Liver (tissue), 3 donors: Measurements from ENCODE around the gene ECE1.

Experiments used
- JUND ChIP-seq, 2 donors: IDR thresholded peaks; 2 replicates each; pipeline ENCODE4 v1.6.1; 2016; ENCODE audit warnings: antibody characterized with exemption in 2 of 2
- RAD21 ChIP-seq, 2 donors: IDR thresholded peaks; 2 replicates each; pipeline ENCODE4 v1.6.1; 2016; ENCODE audit warnings: antibody characterized with exemption in 2 of 2, mild to moderate bottlenecking in 2 of 2
- TAF1 ChIP-seq: conservative IDR thresholded peaks from 2 replicates; pipeline ENCODE4 v1.6.1; 2016; ENCODE audit warnings: antibody characterized with exemption, mild to moderate bottlenecking
- TF ChIP-seq, protein P1 (sequence below): fragments of 150-350 bp; IDR thresholded peaks from 2 replicates; pipeline ENCODE4 v1.5.1; 2017; ENCODE audit warnings: improper control_type of control experiment, low read depth, low read length; ENCODE audit not compliant: missing input control
- TF ChIP-seq, protein P2 (sequence below): IDR thresholded peaks from 2 replicates; pipeline ENCODE4 v1.6.1; 2016; ENCODE audit warnings: antibody characterized with exemption, mild to moderate bottlenecking
- TF ChIP-seq, protein P3 (sequence below): IDR thresholded peaks from 2 replicates; pipeline ENCODE4 v1.6.1; 2016; ENCODE audit warnings: antibody characterized with exemption
- TF ChIP-seq, protein P4 (sequence below): IDR thresholded peaks from 2 replicates; pipeline ENCODE4 v1.6.1; 2016; ENCODE audit warnings: antibody characterized with exemption
- donor health status: healthy.
- donor health status: healthy.

DNA sequence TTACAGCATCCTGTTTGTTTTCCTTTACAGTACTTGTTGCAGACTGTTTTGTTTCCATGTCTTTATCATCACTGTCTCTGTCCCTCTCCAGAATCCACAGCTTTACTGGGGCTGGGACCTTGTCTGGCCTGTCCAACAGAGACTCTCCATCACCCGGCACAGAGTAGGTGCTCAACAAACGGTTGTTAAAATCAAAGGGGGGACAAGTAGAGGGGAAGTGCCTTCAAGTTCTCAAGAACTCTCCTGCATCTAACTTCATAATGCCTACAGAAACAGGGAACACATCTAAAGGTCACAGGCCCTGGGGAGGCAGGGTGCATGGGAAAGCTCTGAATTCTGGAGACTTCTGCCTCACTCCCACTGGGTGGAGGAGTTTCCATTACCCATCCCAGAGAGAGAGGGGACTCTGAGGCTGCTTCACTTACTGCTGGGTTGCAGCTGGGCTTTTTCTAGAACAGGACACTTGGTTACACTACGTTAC is 2.3 kb upstream of the ECE1 start:
- TF ChIP-seq, protein P1, sequence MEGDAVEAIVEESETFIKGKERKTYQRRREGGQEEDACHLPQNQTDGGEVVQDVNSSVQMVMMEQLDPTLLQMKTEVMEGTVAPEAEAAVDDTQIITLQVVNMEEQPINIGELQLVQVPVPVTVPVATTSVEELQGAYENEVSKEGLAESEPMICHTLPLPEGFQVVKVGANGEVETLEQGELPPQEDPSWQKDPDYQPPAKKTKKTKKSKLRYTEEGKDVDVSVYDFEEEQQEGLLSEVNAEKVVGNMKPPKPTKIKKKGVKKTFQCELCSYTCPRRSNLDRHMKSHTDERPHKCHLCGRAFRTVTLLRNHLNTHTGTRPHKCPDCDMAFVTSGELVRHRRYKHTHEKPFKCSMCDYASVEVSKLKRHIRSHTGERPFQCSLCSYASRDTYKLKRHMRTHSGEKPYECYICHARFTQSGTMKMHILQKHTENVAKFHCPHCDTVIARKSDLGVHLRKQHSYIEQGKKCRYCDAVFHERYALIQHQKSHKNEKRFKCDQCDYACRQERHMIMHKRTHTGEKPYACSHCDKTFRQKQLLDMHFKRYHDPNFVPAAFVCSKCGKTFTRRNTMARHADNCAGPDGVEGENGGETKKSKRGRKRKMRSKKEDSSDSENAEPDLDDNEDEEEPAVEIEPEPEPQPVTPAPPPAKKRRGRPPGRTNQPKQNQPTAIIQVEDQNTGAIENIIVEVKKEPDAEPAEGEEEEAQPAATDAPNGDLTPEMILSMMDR: no peak
- TF ChIP-seq JUND (IDR thresholded peaks at IDR 0.05): no peak
- TF ChIP-seq, protein P2, sequence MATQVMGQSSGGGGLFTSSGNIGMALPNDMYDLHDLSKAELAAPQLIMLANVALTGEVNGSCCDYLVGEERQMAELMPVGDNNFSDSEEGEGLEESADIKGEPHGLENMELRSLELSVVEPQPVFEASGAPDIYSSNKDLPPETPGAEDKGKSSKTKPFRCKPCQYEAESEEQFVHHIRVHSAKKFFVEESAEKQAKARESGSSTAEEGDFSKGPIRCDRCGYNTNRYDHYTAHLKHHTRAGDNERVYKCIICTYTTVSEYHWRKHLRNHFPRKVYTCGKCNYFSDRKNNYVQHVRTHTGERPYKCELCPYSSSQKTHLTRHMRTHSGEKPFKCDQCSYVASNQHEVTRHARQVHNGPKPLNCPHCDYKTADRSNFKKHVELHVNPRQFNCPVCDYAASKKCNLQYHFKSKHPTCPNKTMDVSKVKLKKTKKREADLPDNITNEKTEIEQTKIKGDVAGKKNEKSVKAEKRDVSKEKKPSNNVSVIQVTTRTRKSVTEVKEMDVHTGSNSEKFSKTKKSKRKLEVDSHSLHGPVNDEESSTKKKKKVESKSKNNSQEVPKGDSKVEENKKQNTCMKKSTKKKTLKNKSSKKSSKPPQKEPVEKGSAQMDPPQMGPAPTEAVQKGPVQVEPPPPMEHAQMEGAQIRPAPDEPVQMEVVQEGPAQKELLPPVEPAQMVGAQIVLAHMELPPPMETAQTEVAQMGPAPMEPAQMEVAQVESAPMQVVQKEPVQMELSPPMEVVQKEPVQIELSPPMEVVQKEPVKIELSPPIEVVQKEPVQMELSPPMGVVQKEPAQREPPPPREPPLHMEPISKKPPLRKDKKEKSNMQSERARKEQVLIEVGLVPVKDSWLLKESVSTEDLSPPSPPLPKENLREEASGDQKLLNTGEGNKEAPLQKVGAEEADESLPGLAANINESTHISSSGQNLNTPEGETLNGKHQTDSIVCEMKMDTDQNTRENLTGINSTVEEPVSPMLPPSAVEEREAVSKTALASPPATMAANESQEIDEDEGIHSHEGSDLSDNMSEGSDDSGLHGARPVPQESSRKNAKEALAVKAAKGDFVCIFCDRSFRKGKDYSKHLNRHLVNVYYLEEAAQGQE: no peak
- TF ChIP-seq RAD21 (IDR thresholded peaks at IDR 0.05): no peak
- TF ChIP-seq, protein P3, sequence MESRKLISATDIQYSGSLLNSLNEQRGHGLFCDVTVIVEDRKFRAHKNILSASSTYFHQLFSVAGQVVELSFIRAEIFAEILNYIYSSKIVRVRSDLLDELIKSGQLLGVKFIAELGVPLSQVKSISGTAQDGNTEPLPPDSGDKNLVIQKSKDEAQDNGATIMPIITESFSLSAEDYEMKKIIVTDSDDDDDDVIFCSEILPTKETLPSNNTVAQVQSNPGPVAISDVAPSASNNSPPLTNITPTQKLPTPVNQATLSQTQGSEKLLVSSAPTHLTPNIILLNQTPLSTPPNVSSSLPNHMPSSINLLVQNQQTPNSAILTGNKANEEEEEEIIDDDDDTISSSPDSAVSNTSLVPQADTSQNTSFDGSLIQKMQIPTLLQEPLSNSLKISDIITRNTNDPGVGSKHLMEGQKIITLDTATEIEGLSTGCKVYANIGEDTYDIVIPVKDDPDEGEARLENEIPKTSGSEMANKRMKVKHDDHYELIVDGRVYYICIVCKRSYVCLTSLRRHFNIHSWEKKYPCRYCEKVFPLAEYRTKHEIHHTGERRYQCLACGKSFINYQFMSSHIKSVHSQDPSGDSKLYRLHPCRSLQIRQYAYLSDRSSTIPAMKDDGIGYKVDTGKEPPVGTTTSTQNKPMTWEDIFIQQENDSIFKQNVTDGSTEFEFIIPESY: no peak
- TF ChIP-seq TAF1: no peak
- TF ChIP-seq, protein P4, sequence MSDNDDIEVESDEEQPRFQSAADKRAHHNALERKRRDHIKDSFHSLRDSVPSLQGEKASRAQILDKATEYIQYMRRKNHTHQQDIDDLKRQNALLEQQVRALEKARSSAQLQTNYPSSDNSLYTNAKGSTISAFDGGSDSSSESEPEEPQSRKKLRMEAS: no peak
